WTC11 (cell line): ENCODE data around the gene KCNMB3. TPM values are rescaled to one million over a fixed set of nuclear protein-coding genes. Genes with fewer than 3 reads are reported as not detected.

Experiments used
- ATAC-seq: fragments of 200-7000 bp; cut with Tn5 transposase; 2 replicates; pipeline ENCODE4 v1.10.0; 2021; ENCODE audit warnings: mild to moderate bottlenecking, moderate library complexity
- CTCF ChIA-PET: fragments of 300-600 bp; sonication (Branson Sonifier 250); formaldehyde crosslinking; loops from one replicate; lab custom pipeline; 2021; ENCODE audit warnings: antibody characterized with exemption; lab: Charles Lee
- POLR2A ChIA-PET: fragments of 350-600 bp; sonication (Branson Sonifier 250); formaldehyde crosslinking; loops from one replicate; lab custom pipeline; 2021; ENCODE audit warnings: antibody characterized with exemption; lab: Charles Lee
- DNase-seq: peaks from one replicate; pipeline ENCODE4 v3.0.0; 2021; ENCODE audit warnings: low spot score
- H3K27ac Mint-ChIP-seq: 2 replicates; pipeline ENCODE4 v1.8.0; 2021; ENCODE audit warnings: mixed read lengths
- H3K27me3 Mint-ChIP-seq: 2 replicates; pipeline ENCODE4 v1.8.0; 2021; ENCODE audit warnings: low read depth, mild to moderate bottlenecking, moderate library complexity, mixed read lengths
- H3K36me3 Mint-ChIP-seq: 2 replicates; pipeline ENCODE4 v1.8.0; 2021; ENCODE audit warnings: mixed read lengths
- H3K4me1 Mint-ChIP-seq: 2 replicates; pipeline ENCODE4 v1.8.0; 2022; ENCODE audit warnings: mixed read lengths
- H3K4me3 Mint-ChIP-seq: 2 replicates; pipeline ENCODE4 v1.8.0; 2021; ENCODE audit warnings: mild to moderate bottlenecking, moderate library complexity, mixed read lengths
- H3K9me3 Mint-ChIP-seq: 2 replicates; pipeline ENCODE4 v1.8.0; 2021; ENCODE audit warnings: mixed read lengths
- ATF1 ChIP-seq: sonication (generic); formaldehyde crosslinking; IDR thresholded peaks from 2 replicates; pipeline ENCODE4 v1.8.1; 2023; ENCODE audit warnings: mild to moderate bottlenecking, moderate library complexity, missing genetic modification reagents
- CBFB ChIP-seq: sonication (generic); formaldehyde crosslinking; IDR thresholded peaks from 2 replicates; pipeline ENCODE4 v1.8.1; 2022; ENCODE audit warnings: mild to moderate bottlenecking, low read depth, missing genetic modification reagents
- CREM ChIP-seq: sonication (generic); formaldehyde crosslinking; IDR thresholded peaks from 2 replicates; pipeline ENCODE4 v1.8.1; 2022; ENCODE audit warnings: mild to moderate bottlenecking, missing genetic modification reagents, moderate library complexity
- ETV6 ChIP-seq: sonication (generic); formaldehyde crosslinking; IDR thresholded peaks from 2 replicates; pipeline ENCODE4 v1.8.1; 2022; ENCODE audit warnings: mild to moderate bottlenecking, missing genetic modification reagents
- FOXJ3 ChIP-seq: sonication (generic); formaldehyde crosslinking; IDR thresholded peaks from 2 replicates; pipeline ENCODE4 v1.9.0; 2021; ENCODE audit warnings: missing genetic modification reagents, mild to moderate bottlenecking, borderline replicate concordance
- FOXP1 ChIP-seq: sonication (generic); formaldehyde crosslinking; IDR thresholded peaks from 2 replicates; pipeline ENCODE4 v1.8.0; 2022; ENCODE audit warnings: missing genetic modification reagents, mild to moderate bottlenecking, moderate library complexity, borderline replicate concordance
- GABPB1 ChIP-seq: sonication (generic); formaldehyde crosslinking; IDR thresholded peaks from 2 replicates; pipeline ENCODE4 v1.8.1; 2023; ENCODE audit warnings: mild to moderate bottlenecking, missing genetic modification reagents
- GRHL2 ChIP-seq: fragments of 250-450 bp; sonication (Bioruptor Pico); IDR thresholded peaks from 2 replicates; pipeline ENCODE4 v1.8.0; 2022; ENCODE audit warnings: mild to moderate bottlenecking, moderate library complexity; ENCODE audit not compliant: insufficient replicate concordance, severe bottlenecking
- MYBL2 ChIP-seq: sonication (generic); formaldehyde crosslinking; IDR thresholded peaks from 2 replicates; pipeline ENCODE4 v1.8.1; 2023; ENCODE audit warnings: mild to moderate bottlenecking, moderate library complexity, missing genetic modification reagents
- NR3C1 ChIP-seq: sonication (generic); formaldehyde crosslinking; conservative IDR thresholded peaks from 2 replicates; pipeline ENCODE4 v1.8.1; 2023; ENCODE audit warnings: low read depth, mild to moderate bottlenecking, missing genetic modification reagents
- PRRX2 ChIP-seq: fragments of 250-450 bp; sonication (Bioruptor Pico); IDR thresholded peaks from 2 replicates; pipeline ENCODE4 v1.8.0; 2021; ENCODE audit warnings: mild to moderate bottlenecking
- RELA ChIP-seq: sonication (generic); formaldehyde crosslinking; IDR thresholded peaks from 2 replicates; pipeline ENCODE4 v1.8.1; 2022; ENCODE audit warnings: missing genetic modification reagents, mild to moderate bottlenecking, borderline replicate concordance
- TCF7 ChIP-seq: sonication (generic); formaldehyde crosslinking; IDR thresholded peaks from 2 replicates; pipeline ENCODE4 v1.8.0; 2022; ENCODE audit warnings: mild to moderate bottlenecking, low read depth, missing genetic modification reagents, moderate library complexity
- TP53 ChIP-seq: sonication (generic); formaldehyde crosslinking; IDR thresholded peaks from 2 replicates; pipeline ENCODE4 v1.8.1; 2023; ENCODE audit warnings: mild to moderate bottlenecking, missing genetic modification reagents
- ZBTB21 ChIP-seq: sonication (generic); formaldehyde crosslinking; IDR thresholded peaks from 2 replicates; pipeline ENCODE4 v1.8.1; 2023; ENCODE audit warnings: mild to moderate bottlenecking, missing genetic modification reagents, borderline replicate concordance
- ZNF121 ChIP-seq: sonication (generic); formaldehyde crosslinking; IDR thresholded peaks from 2 replicates; pipeline ENCODE4 v1.8.0; 2023; ENCODE audit warnings: missing genetic modification reagents
- ZNF219 ChIP-seq: sonication (generic); formaldehyde crosslinking; IDR thresholded peaks from 2 replicates; pipeline ENCODE4 v1.8.0; 2023; ENCODE audit warnings: missing genetic modification reagents, mild to moderate bottlenecking, borderline replicate concordance
- ZNF232 ChIP-seq: sonication (generic); formaldehyde crosslinking; IDR thresholded peaks from 2 replicates; pipeline ENCODE4 v1.8.0; 2022; ENCODE audit warnings: mild to moderate bottlenecking, missing genetic modification reagents
- ZNF423 ChIP-seq: fragments of 250-450 bp; sonication (Bioruptor Pico); IDR thresholded peaks from 2 replicates; pipeline ENCODE4 v2.1.2; 2022; ENCODE audit warnings: mild to moderate bottlenecking, moderate library complexity
- ZNF671 ChIP-seq: fragments of 250-450 bp; sonication (Bioruptor Pico); IDR thresholded peaks from 2 replicates; pipeline ENCODE4 v1.8.0; 2021; ENCODE audit warnings: mild to moderate bottlenecking
- total RNA-seq: library from RNA; stranded (reverse); gene quantifications from 3 replicates; pipeline ENCODE4 v1.2.3, GENCODE V29; 2021
- TF ChIP-seq, protein P1 (sequence below): sonication (generic); formaldehyde crosslinking; IDR thresholded peaks from 2 replicates; pipeline ENCODE4 v1.8.1; 2023; ENCODE audit warnings: mild to moderate bottlenecking, missing genetic modification reagents, moderate library complexity
- TF ChIP-seq, protein P2 (sequence below): sonication (generic); formaldehyde crosslinking; conservative IDR thresholded peaks from 2 replicates; pipeline ENCODE4 v1.8.1; 2022; ENCODE audit warnings: mild to moderate bottlenecking, missing genetic modification reagents
- TF ChIP-seq, protein P3 (sequence below): sonication (generic); formaldehyde crosslinking; IDR thresholded peaks from 2 replicates; pipeline ENCODE4 v1.8.0; 2022; ENCODE audit warnings: mild to moderate bottlenecking, missing genetic modification reagents
- TF ChIP-seq, protein P4 (sequence below): fragments of 250-450 bp; sonication (Bioruptor Pico); IDR thresholded peaks from 2 replicates; pipeline ENCODE4 v1.9.0; 2021; ENCODE audit warnings: mild to moderate bottlenecking, borderline replicate concordance

KCNMB3 gene
- total RNA-seq, 1 experiment from 2014 or later: 1.7 TPM

DNA sequence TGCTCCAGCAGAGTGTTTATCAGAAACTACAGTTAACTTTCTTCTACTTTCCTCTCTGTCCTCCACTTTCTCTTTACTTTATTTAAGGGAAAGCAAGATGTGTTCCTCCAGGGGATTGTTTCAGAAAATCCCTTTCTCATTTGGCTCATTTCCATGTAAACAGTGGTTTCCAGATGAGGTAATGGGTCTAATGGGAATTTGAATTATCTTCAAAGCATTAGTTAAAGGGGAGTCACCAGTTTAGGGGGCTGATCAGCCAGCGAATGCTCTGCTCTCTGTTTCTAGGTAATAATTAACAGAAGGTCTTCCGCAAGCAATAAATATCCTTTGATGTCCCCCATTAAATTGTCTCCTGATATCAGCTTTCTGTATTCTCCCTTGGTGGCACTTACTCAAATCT, 41.5 kb upstream of the KCNMB3 start:
- no peak for DNase-seq
- Mint-ChIP-seq H3K4me3 (no peak overlapping the region), H3K27me3 (no peaks in the 10 kb centered on the region), H3K4me1 (peaks cover 16% of the 10 kb centered on the region), H3K27ac (no peak overlapping the region), H3K9me3 (peaks cover 13% of the 10 kb centered on the region), H3K36me3 (peaks cover 7% of the 10 kb centered on the region)
- POLR2A ChIA-PET: no interaction called here
- no peak for TF ChIP-seq CREM (CRISPR knock-in tag)
- no peak for TF ChIP-seq ATF1
- no peak for TF ChIP-seq NR3C1 (CRISPR knock-in tag)
- no peak for TF ChIP-seq FOXP1 (CRISPR knock-in tag)
- TF ChIP-seq RELA (CRISPR knock-in tag): no peak
- TF ChIP-seq ZNF671 (CRISPR knock-in tag): no peak
- no peak for TF ChIP-seq MYBL2 (CRISPR knock-in tag)
- no peak for TF ChIP-seq ZNF423 (CRISPR knock-in tag)
- TF ChIP-seq, protein P1, sequence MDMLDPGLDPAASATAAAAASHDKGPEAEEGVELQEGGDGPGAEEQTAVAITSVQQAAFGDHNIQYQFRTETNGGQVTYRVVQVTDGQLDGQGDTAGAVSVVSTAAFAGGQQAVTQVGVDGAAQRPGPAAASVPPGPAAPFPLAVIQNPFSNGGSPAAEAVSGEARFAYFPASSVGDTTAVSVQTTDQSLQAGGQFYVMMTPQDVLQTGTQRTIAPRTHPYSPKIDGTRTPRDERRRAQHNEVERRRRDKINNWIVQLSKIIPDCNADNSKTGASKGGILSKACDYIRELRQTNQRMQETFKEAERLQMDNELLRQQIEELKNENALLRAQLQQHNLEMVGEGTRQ (CRISPR knock-in tag): no peak
- TF ChIP-seq GABPB1 (CRISPR knock-in tag): no peak
- TF ChIP-seq TP53 (CRISPR knock-in tag): no peak
- no peak for TF ChIP-seq ZNF121 (CRISPR knock-in tag)
- no peak for TF ChIP-seq FOXJ3 (CRISPR knock-in tag)
- TF ChIP-seq GRHL2: no peak
- TF ChIP-seq ZNF219: no peak
- TF ChIP-seq, protein P2, sequence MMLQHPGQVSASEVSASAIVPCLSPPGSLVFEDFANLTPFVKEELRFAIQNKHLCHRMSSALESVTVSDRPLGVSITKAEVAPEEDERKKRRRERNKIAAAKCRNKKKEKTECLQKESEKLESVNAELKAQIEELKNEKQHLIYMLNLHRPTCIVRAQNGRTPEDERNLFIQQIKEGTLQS (CRISPR knock-in tag): no peak
- no peak for TF ChIP-seq ZNF232
- TF ChIP-seq, protein P3, sequence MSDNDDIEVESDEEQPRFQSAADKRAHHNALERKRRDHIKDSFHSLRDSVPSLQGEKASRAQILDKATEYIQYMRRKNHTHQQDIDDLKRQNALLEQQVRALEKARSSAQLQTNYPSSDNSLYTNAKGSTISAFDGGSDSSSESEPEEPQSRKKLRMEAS (CRISPR knock-in tag): no peak
- TF ChIP-seq ZBTB21 (CRISPR knock-in tag): no peak
- ATAC-seq: no peak
- CTCF ChIA-PET: no interaction called here

DNA sequence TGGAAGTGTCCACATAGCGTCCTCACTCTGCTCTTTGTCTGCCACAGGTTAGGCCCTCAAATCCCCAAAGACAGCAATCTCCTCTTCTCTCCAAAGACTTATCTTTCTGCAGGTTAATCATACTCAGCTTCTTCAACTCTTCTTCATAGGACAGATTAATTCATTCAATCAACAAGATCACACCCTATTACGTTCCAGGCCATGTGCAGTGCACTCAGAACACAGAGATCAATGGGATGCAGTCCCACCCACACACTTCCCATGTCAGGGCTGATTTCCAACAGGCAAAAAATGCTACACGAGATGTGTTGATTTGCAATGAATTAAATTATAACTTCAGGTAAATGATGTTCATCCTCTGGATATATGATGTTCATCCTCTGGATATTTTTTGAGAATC, 38.4 kb upstream of the KCNMB3 start:
- Mint-ChIP-seq H3K9me3 (peaks cover 7% of the 10 kb centered on the region), H3K4me3 (no peak overlapping the region), H3K27me3 (no peaks in the 10 kb centered on the region), H3K4me1 (peaks cover 2% of the 10 kb centered on the region), H3K27ac (no peak overlapping the region), H3K36me3 (peaks cover 7% of the 10 kb centered on the region)
- CTCF ChIA-PET: no interaction called here
- no peak for ATAC-seq
- TF ChIP-seq TCF7 (CRISPR knock-in tag) (no peak), ETV6 (CRISPR knock-in tag) (no peak), ZNF121 (CRISPR knock-in tag) (no peak), FOXJ3 (CRISPR knock-in tag) (no peak)
- no peak for DNase-seq
- POLR2A ChIA-PET: no interaction called here

DNA sequence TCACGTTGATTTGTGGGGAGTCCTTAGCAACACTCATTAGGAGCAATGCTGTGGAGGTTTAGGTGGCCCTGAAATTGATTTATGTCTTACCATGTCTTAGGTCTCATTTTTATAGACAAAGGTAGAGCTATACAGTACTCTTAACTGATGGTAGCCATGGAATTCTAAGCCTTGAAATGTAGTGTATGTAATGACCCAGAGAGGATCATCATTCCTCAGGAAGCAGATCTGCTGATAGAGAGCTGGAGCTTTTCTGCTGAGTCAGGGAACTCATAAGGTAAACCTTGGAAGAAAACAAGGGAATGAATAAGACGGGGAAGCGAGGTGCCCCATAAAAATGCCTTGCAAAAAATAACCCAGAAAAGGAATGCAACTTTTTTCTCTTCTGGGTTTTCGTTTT, 37.9 kb upstream of the KCNMB3 start:
- H3K4me1 Mint-ChIP-seq: peaks cover 2% of the 10 kb centered on the region
- ATAC-seq (no peak), DNase-seq (no peak)
- TF ChIP-seq, protein P4, sequence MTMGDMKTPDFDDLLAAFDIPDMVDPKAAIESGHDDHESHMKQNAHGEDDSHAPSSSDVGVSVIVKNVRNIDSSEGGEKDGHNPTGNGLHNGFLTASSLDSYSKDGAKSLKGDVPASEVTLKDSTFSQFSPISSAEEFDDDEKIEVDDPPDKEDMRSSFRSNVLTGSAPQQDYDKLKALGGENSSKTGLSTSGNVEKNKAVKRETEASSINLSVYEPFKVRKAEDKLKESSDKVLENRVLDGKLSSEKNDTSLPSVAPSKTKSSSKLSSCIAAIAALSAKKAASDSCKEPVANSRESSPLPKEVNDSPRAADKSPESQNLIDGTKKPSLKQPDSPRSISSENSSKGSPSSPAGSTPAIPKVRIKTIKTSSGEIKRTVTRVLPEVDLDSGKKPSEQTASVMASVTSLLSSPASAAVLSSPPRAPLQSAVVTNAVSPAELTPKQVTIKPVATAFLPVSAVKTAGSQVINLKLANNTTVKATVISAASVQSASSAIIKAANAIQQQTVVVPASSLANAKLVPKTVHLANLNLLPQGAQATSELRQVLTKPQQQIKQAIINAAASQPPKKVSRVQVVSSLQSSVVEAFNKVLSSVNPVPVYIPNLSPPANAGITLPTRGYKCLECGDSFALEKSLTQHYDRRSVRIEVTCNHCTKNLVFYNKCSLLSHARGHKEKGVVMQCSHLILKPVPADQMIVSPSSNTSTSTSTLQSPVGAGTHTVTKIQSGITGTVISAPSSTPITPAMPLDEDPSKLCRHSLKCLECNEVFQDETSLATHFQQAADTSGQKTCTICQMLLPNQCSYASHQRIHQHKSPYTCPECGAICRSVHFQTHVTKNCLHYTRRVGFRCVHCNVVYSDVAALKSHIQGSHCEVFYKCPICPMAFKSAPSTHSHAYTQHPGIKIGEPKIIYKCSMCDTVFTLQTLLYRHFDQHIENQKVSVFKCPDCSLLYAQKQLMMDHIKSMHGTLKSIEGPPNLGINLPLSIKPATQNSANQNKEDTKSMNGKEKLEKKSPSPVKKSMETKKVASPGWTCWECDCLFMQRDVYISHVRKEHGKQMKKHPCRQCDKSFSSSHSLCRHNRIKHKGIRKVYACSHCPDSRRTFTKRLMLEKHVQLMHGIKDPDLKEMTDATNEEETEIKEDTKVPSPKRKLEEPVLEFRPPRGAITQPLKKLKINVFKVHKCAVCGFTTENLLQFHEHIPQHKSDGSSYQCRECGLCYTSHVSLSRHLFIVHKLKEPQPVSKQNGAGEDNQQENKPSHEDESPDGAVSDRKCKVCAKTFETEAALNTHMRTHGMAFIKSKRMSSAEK (CRISPR knock-in tag): no peak
- TF ChIP-seq PRRX2 (CRISPR knock-in tag): no peak
- TF ChIP-seq RELA (CRISPR knock-in tag): no peak
- no peak for TF ChIP-seq CBFB (CRISPR knock-in tag)
- no peak for TF ChIP-seq GRHL2
- peaks cover 7% of the 10 kb centered on the region for H3K9me3 Mint-ChIP-seq
- H3K36me3 Mint-ChIP-seq: peaks cover 7% of the 10 kb centered on the region
- no peak overlapping the region for H3K27ac Mint-ChIP-seq
- POLR2A ChIA-PET: no interaction called here
- CTCF ChIA-PET: no interaction called here
- no peak overlapping the region for H3K4me3 Mint-ChIP-seq
- H3K27me3 Mint-ChIP-seq: no peaks in the 10 kb centered on the region
